Upper lobe of left lung (tissue), 6 donors: ENCODE measurements around the gene CA9. TPM values are rescaled to one million over a fixed set of nuclear protein-coding genes. Genes with fewer than 3 reads are reported as not detected.
A peak's percentile ranks its signal among the peaks of the same experiment; 100 is the strongest.

Experiments used
- ATAC-seq, 2 donors: fragments of 200-7000 bp; cut with Tn5 transposase; one replicate each; pipeline ENCODE4 v1.9.1; 2022; ENCODE audit warnings: mild to moderate bottlenecking in 2 of 2, moderate library complexity in 2 of 2; ENCODE audit not compliant: low FRiP score in 2 of 2
- DNase-seq, 2 donors: peaks; one replicate each; pipeline ENCODE4 v3.0.0-alpha.2; 2019 to 2020
- H3K27ac ChIP-seq, 4 donors: fragments of 200-600 bp; sonication (generic); one replicate each; pipeline ENCODE4 v1.5.1; 2016 to 2019
- H3K27me3 ChIP-seq, 4 donors: fragments of 200-600 bp; sonication (generic); one replicate each; pipeline ENCODE4 v1.5.1; 2017 to 2019
- H3K36me3 ChIP-seq, 4 donors: fragments of 200-600 bp; sonication (generic); one replicate each; pipeline ENCODE4 v1.5.1; 2016 to 2019
- H3K4me1 ChIP-seq, 4 donors: fragments of 200-600 bp; sonication (generic); one replicate each; pipeline ENCODE4 v1.5.1; 2018 to 2019
- H3K4me3 ChIP-seq, 4 donors: fragments of 200-600 bp; sonication (generic); one replicate each; pipeline ENCODE4 v1.5.1; 2017 to 2019; ENCODE audit warnings: mild to moderate bottlenecking in 2 of 4, moderate library complexity in 1 of 4
- H3K9me3 ChIP-seq, 4 donors: fragments of 200-600 bp; sonication (generic); one replicate each; pipeline ENCODE4 v1.5.1; 2018 to 2019
- EP300 ChIP-seq, 4 donors: sonication (generic); formaldehyde crosslinking; IDR thresholded peaks; one replicate each; pipeline ENCODE4 v1.5.1; 2017; ENCODE audit warnings: antibody characterized with exemption in 4 of 4, control low read depth in 2 of 4
- POLR2A ChIP-seq, 4 donors: fragments of 450-650 bp; IDR thresholded peaks; one replicate each; pipeline ENCODE4 v1.5.1; 2016 to 2017; ENCODE audit warnings: antibody characterized with exemption in 4 of 4, mild to moderate bottlenecking in 2 of 4
- POLR2AphosphoS5 ChIP-seq, 2 donors: sonication (generic); formaldehyde crosslinking; IDR thresholded peaks; one replicate each; pipeline ENCODE4 v1.5.1; 2017; ENCODE audit warnings: antibody characterized with exemption in 2 of 2
- WGBS, 2 donors: methylation state at CpG; one replicate each; pipeline ENCODE4 v1.1.5; 2017 to 2018; 5-methylcytosine and 5-hydroxymethylcytosine counted together
- total RNA-seq, 6 donors: library from RNA; depleted of rRNA in 4 of 6; stranded (reverse); fragments of >200 nt in 4 of 6; gene quantifications; one replicate each; pipeline versions ENCODE4 v1.1.0 to v1.2.1, GENCODE V29; 2016 to 2021
- TF ChIP-seq, protein P1 (sequence below), 6 experiments: fragments of 450-650 bp in 4 of 6; fragments of 200-600 bp in 2 of 6; sonication (generic) in 2 of 6; IDR thresholded peaks; one replicate each; pipeline ENCODE4 v1.5.1; 2016 to 2019; ENCODE audit warnings: antibody characterized with exemption in 6 of 6
- donor health status: DM: no; HTN: no; CAD: no; lungs with moderate emphysema.
- donor health status: DM: no; HTN: yes; CAD: no; lungs with severe emphysema.

The CA9 gene
- total RNA-seq, 6 donors from 2014 or later: 0.14 to 0.24 TPM; not detected in 4

DNA sequence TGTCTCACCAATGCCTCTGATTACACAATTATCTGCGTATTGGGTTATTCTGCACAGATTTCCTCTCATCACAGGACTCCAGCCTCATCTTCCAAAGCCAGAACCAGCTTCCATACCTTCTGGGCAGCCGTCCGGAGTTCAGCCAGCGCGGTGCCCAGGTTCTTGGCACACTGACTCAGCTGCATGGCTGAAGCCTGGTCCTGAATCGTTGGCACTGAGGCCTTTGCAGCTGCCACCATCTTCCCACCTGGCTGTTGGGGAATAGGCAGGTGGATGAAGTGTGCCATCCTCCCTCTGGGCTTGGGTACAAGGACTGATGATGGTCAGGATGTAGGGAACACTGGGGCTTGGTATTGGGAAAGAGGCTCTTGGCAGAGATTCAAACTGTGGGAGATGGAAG lies 40.4 kb downstream of the CA9 start:
- peaks cover 88 to 98% (median 96%) of the 10 kb centered on the region in 4 donors for H3K36me3 ChIP-seq
- H3K27me3 ChIP-seq: no peaks in the 10 kb centered on the region
- TF ChIP-seq, protein P1, sequence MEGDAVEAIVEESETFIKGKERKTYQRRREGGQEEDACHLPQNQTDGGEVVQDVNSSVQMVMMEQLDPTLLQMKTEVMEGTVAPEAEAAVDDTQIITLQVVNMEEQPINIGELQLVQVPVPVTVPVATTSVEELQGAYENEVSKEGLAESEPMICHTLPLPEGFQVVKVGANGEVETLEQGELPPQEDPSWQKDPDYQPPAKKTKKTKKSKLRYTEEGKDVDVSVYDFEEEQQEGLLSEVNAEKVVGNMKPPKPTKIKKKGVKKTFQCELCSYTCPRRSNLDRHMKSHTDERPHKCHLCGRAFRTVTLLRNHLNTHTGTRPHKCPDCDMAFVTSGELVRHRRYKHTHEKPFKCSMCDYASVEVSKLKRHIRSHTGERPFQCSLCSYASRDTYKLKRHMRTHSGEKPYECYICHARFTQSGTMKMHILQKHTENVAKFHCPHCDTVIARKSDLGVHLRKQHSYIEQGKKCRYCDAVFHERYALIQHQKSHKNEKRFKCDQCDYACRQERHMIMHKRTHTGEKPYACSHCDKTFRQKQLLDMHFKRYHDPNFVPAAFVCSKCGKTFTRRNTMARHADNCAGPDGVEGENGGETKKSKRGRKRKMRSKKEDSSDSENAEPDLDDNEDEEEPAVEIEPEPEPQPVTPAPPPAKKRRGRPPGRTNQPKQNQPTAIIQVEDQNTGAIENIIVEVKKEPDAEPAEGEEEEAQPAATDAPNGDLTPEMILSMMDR (IDR thresholded peaks at IDR 0.05): no peak
- no peak for TF ChIP-seq POLR2A (IDR thresholded peaks at IDR 0.05)
- TF ChIP-seq EP300 (IDR thresholded peaks at IDR 0.05): no peak
- TF ChIP-seq POLR2AphosphoS5 (IDR thresholded peaks at IDR 0.05): no peak
- DNase-seq (no peak), ATAC-seq (no peak)
- H3K27ac ChIP-seq: no peak overlapping the region
- H3K4me3 ChIP-seq: no peak overlapping the region
- no peaks in the 10 kb centered on the region for H3K9me3 ChIP-seq
- WGBS, 2 donors: 92 to 97% methylated on average over 5 to 6 of the region's 6 CpGs
- H3K4me1 ChIP-seq: no peaks in the 10 kb centered on the region

DNA sequence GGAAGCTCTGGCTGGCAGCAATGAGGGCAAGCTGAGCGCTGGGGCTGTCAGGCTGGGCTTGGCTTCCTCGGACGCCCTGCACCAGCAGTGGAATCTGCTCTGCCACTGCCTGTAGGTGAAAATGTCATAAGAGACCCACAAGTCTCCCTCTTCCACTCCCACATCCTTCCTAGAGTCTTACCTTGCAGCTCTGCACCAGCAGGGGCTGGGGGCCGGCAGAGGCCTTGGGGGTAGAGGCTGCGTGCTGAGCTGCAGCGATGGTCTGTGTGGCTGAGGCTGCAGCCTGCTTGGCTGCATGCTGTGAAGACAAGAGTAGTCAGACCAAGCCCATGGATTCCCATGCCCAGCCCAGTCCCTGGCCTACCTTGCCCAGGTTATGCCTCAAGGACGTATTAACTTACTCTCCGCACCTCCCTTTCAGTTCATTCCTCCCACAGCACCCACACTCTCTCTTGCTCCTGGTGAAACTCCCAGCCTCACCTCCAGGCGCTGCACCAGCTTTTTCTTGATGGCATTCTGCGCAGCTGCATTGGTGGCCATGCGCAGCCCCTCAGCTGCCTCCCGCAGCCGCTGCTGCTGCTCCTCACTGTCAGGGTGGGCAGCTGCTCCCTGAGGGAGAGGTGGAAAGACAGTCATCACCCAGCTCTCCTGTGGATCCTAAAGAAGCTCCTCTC lies 41.0 kb downstream of the CA9 start:
- 95 to 96% methylated on average over 10 to 13 of the region's 13 CpGs for WGBS, 2 donors
- TF ChIP-seq POLR2A (IDR thresholded peaks at IDR 0.05) (no peak), EP300 (IDR thresholded peaks at IDR 0.05) (no peak), POLR2AphosphoS5 (IDR thresholded peaks at IDR 0.05) (no peak)
- TF ChIP-seq, protein P1 (IDR thresholded peaks at IDR 0.05): no peak
- Histone ChIP-seq H3K27me3 (no peaks in the 10 kb centered on the region), H3K4me3 (no peak overlapping the region), H3K4me1 (no peaks in the 10 kb centered on the region), H3K27ac (peak overlapping the region in 1 of 4 donors; percentile 18), H3K36me3 (peaks cover 90 to 100% (median 98%) of the 10 kb centered on the region in 4 donors), H3K9me3 (no peaks in the 10 kb centered on the region)
- peak in 1 of 2 donors; percentile 34 for DNase-seq
- no peak for ATAC-seq

GRCh38 chr9:35716230-35716629 lies 42.5 kb downstream of the CA9 start:
- 90% methylated on average over 4 of the region's 4 CpGs for WGBS, 2 donors
- TF ChIP-seq, protein P1 (IDR thresholded peaks at IDR 0.05): no peak
- TF ChIP-seq EP300 (IDR thresholded peaks at IDR 0.05) (no peak), POLR2A (IDR thresholded peaks at IDR 0.05) (no peak), POLR2AphosphoS5 (IDR thresholded peaks at IDR 0.05) (no peak)
- Histone ChIP-seq H3K9me3 (no peaks in the 10 kb centered on the region), H3K27ac (no peak overlapping the region), H3K4me1 (no peaks in the 10 kb centered on the region), H3K36me3 (peaks cover 94 to 100% (median 100%) of the 10 kb centered on the region in 4 donors), H3K4me3 (no peak overlapping the region), H3K27me3 (no peaks in the 10 kb centered on the region)
- DNase-seq (no peak), ATAC-seq (no peak)

- ATAC-seq: no peak
- no peaks in the 10 kb centered on the region for H3K27me3 ChIP-seq
- no peak for TF ChIP-seq POLR2A (IDR thresholded peaks at IDR 0.05)
- no peak for TF ChIP-seq POLR2AphosphoS5 (IDR thresholded peaks at IDR 0.05)
- TF ChIP-seq EP300 (IDR thresholded peaks at IDR 0.05): no peak
- TF ChIP-seq, protein P1 (IDR thresholded peaks at IDR 0.05): no peak
- DNase-seq: no peak
- peaks cover 95 to 100% (median 100%) of the 10 kb centered on the region in 4 donors for H3K36me3 ChIP-seq
- no peaks in the 10 kb centered on the region for H3K4me1 ChIP-seq
- H3K9me3 ChIP-seq: no peaks in the 10 kb centered on the region
- H3K4me3 ChIP-seq: no peak overlapping the region
- H3K27ac ChIP-seq: no peak overlapping the region
- 91 to 93% methylated on average over 8 to 14 of the region's 14 CpGs for WGBS, 2 donors
Observed at GRCh38 chr9:35717132-35717870, 43.6 kb downstream of the CA9 start.
